ENCODE measurements around the gene C5orf22. TPM values are rescaled to one million over a fixed set of nuclear protein-coding genes. Genes with fewer than 3 reads are reported as not detected.

Gene C5orf22
- total and polyA plus RNA-seq, 2 donors (not counting 1 experiment from before 2014, with no cell fraction given) = 7.5 to 28.9 TPM

DNA sequence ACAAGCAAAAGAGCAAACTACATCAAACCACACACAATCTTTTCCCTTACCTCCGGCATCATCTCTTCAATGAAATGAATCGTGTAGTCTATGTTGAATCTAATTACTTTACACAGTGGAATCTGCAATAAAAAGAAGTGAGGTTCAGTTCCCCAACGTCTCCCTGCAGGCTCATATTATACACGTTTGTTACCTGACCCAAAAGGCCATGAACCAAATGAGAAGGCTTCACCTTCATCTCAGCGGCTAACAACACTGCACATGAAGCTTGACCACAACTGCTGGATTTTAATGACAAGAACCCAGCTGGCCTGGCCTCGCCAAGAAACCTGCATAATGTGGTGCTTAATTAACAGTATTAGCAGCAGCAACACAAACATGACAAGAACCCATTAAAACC, 45.7 kb upstream of the C5orf22 start:
- Mint-ChIP-seq H3K4me3 (no peak overlapping the region), H3K27me3 (no peaks in the 10 kb centered on the region), H3K27ac (no peak overlapping the region), H3K9me3 (ENCODE audit: insufficient read depth) (no peaks in the 10 kb centered on the region), H3K4me1 (no peaks in the 10 kb centered on the region)
- Histone ChIP-seq H3K4me3 (ENCODE audit: control extremely low read depth in 1 of 5, extremely low read depth in 1 of 5, insufficient read depth in 1 of 5, low read depth in 2 of 5, low read length in 4 of 5) (no peak overlapping the region), H3K27me3 (replicated peaks in 1 of 4; ENCODE audit: control extremely low read depth in 1 of 4, control insufficient read depth in 3 of 4, insufficient read depth in 4 of 4, low read length in 3 of 4) (no peaks in the 10 kb centered on the region), H3K9ac (ENCODE audit: low read length) (no peak overlapping the region), H3K4me2 (replicated peaks; ENCODE audit: low read depth, low read length, poor library complexity, severe bottlenecking) (no peak overlapping the region), H4K20me1 (ENCODE audit: control insufficient read depth, insufficient read depth, low read length, poor library complexity, severe bottlenecking) (no peaks in the 10 kb centered on the region), H2AFZ (ENCODE audit: insufficient read depth, low read depth, low read length, poor library complexity, severe bottlenecking) (no peak overlapping the region), H3K79me2 (ENCODE audit: control insufficient read depth, insufficient read depth, low read length) (no peaks in the 10 kb centered on the region), H3K36me3 (replicated peaks in 1 of 2; ENCODE audit: control extremely low read depth in 1 of 2, control insufficient read depth in 1 of 2, extremely low read depth in 1 of 2, insufficient read depth in 2 of 2, low read length in 1 of 2) (peaks cover 5 to 47% of the 10 kb centered on the region in 2 experiments), H3K4me1 (ENCODE audit: control insufficient read depth in 2 of 2, insufficient read depth in 2 of 2, low read length in 2 of 2) (no peaks in the 10 kb centered on the region), H3K27ac (ENCODE audit: low read length in 2 of 2) (no peak overlapping the region), H3K9me3 (ENCODE audit: control extremely low read depth in 1 of 3, control insufficient read depth in 2 of 3, insufficient read depth in 1 of 3, low read length in 2 of 3) (no peaks in the 10 kb centered on the region)
- DNase-seq = no peak
- intact Hi-C loops (cut with micrococcal nuclease) = no loop called here
- no peak for TF ChIP-seq EZH2 (IDR thresholded peaks at IDR 0.05; ENCODE audit: borderline replicate concordance, insufficient read depth, low read depth, low read length, poor library complexity, severe bottlenecking)
- TF ChIP-seq, protein P1, sequence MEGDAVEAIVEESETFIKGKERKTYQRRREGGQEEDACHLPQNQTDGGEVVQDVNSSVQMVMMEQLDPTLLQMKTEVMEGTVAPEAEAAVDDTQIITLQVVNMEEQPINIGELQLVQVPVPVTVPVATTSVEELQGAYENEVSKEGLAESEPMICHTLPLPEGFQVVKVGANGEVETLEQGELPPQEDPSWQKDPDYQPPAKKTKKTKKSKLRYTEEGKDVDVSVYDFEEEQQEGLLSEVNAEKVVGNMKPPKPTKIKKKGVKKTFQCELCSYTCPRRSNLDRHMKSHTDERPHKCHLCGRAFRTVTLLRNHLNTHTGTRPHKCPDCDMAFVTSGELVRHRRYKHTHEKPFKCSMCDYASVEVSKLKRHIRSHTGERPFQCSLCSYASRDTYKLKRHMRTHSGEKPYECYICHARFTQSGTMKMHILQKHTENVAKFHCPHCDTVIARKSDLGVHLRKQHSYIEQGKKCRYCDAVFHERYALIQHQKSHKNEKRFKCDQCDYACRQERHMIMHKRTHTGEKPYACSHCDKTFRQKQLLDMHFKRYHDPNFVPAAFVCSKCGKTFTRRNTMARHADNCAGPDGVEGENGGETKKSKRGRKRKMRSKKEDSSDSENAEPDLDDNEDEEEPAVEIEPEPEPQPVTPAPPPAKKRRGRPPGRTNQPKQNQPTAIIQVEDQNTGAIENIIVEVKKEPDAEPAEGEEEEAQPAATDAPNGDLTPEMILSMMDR (IDR thresholded peaks at IDR 0.05) = no peak
- ChIA-PET CTCF (no interaction called here), POLR2A (no interaction called here)
- WGBS (ENCODE audit: insufficient coverage) = 91% methylated on average over 4 of the region's 6 CpGs
- ATAC-seq (ENCODE audit: low read depth) = no peak

DNA sequence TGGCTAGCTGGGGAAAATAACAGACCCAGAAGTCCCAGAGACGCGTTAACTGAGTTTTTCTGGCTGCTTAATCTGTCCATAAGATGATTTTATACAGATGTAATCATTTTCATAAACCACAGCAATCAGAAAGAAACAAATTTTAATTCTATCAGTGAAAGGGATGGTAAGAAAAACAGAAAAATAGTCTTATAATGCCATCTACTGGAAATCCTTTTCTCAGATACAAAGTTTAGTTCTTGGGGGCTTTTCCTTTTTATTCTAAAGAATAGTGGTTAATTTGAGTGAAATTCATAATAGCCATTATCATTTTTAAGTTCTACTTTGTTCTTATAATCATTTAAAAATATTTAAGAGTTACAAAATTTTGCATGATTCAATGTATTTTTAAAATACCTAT, 44.6 kb upstream of the C5orf22 start:
- Mint-ChIP-seq H3K4me3 (no peak overlapping the region), H3K27me3 (no peaks in the 10 kb centered on the region), H3K4me1 (no peaks in the 10 kb centered on the region), H3K9me3 (ENCODE audit: insufficient read depth) (no peaks in the 10 kb centered on the region), H3K27ac (no peak overlapping the region)
- Histone ChIP-seq H3K27me3 (replicated peaks in 1 of 4; ENCODE audit: control extremely low read depth in 1 of 4, control insufficient read depth in 3 of 4, insufficient read depth in 4 of 4, low read length in 3 of 4) (no peaks in the 10 kb centered on the region), H3K36me3 (replicated peaks in 1 of 2; ENCODE audit: control extremely low read depth in 1 of 2, control insufficient read depth in 1 of 2, extremely low read depth in 1 of 2, insufficient read depth in 2 of 2, low read length in 1 of 2) (peaks cover 1 to 41% of the 10 kb centered on the region in 2 experiments), H4K20me1 (ENCODE audit: control insufficient read depth, insufficient read depth, low read length, poor library complexity, severe bottlenecking) (no peaks in the 10 kb centered on the region), H3K4me1 (ENCODE audit: control insufficient read depth in 2 of 2, insufficient read depth in 2 of 2, low read length in 2 of 2) (no peaks in the 10 kb centered on the region), H3K9me3 (ENCODE audit: control extremely low read depth in 1 of 3, control insufficient read depth in 2 of 3, insufficient read depth in 1 of 3, low read length in 2 of 3) (no peaks in the 10 kb centered on the region), H3K9ac (ENCODE audit: low read length) (no peak overlapping the region), H3K27ac (ENCODE audit: low read length in 2 of 2) (no peak overlapping the region), H3K4me3 (ENCODE audit: control extremely low read depth in 1 of 5, extremely low read depth in 1 of 5, insufficient read depth in 1 of 5, low read depth in 2 of 5, low read length in 4 of 5) (no peak overlapping the region), H2AFZ (ENCODE audit: insufficient read depth, low read depth, low read length, poor library complexity, severe bottlenecking) (no peak overlapping the region), H3K79me2 (ENCODE audit: control insufficient read depth, insufficient read depth, low read length) (no peaks in the 10 kb centered on the region), H3K4me2 (replicated peaks; ENCODE audit: low read depth, low read length, poor library complexity, severe bottlenecking) (no peak overlapping the region)
- POLR2A ChIA-PET = no interaction called here
- DNase-seq (no peak), ATAC-seq (ENCODE audit: low read depth) (no peak)
- intact Hi-C loops (cut with micrococcal nuclease) = no loop called here
- TF ChIP-seq, protein P1 (IDR thresholded peaks at IDR 0.05) = no peak
- TF ChIP-seq EZH2 (IDR thresholded peaks at IDR 0.05; ENCODE audit: borderline replicate concordance, insufficient read depth, low read depth, low read length, poor library complexity, severe bottlenecking) = no peak
- CTCF ChIA-PET = no interaction called here
- no CpG with 5 or more reads among the region's 2 CpGs for WGBS (ENCODE audit: insufficient coverage)
